HG03520 (cell line): ENCODE results near the gene BDKRB2.

ENCODE experiments used
- ATAC-seq: cut with Tn5 transposase; IDR thresholded peaks from one replicate; pipeline ENCODE4 v1.9.1; 2021; ENCODE audit warnings: mild to moderate bottlenecking, moderate library complexity; ENCODE audit not compliant: unreplicated experiment

BDKRB2 gene

GRCh38 chr14:96204151-96205058, at the start of gene BDKRB2:
TSS of gene BDKRB2 (plus strand) at chr14:96204839. CDS start at chr14:96237108, 32,269 bp downstream.
- no peak for ATAC-seq

- ATAC-seq: no peak
Measured at GRCh38 chr14:96154900-96155299, 49.7 kb upstream of the BDKRB2 start.

- no peak for ATAC-seq
Measured at GRCh38 chr14:96156804-96157760, 47.6 kb upstream of the BDKRB2 start.

GRCh38 chr14:96158735-96159134, 45.9 kb upstream of the BDKRB2 start:
- no peak for ATAC-seq

GRCh38 chr14:96160076-96160912, 44.3 kb upstream of the BDKRB2 start:
- no peak for ATAC-seq

GRCh38 chr14:96160913-96161310, 43.7 kb upstream of the BDKRB2 start:
- ATAC-seq: no peak

- no peak for ATAC-seq
Measured at GRCh38 chr14:96161636-96162035, 43.0 kb upstream of the BDKRB2 start.

- no peak for ATAC-seq
Measured at GRCh38 chr14:96162265-96162664, 42.4 kb upstream of the BDKRB2 start.

- no peak for ATAC-seq
Measured at GRCh38 chr14:96162741-96163140, 41.9 kb upstream of the BDKRB2 start.

GRCh38 chr14:96164861-96165490, 39.7 kb upstream of the BDKRB2 start:
- ATAC-seq: no peak

GRCh38 chr14:96165493-96166436, 38.9 kb upstream of the BDKRB2 start:
- ATAC-seq: no peak

- no peak for ATAC-seq
Measured at GRCh38 chr14:96166461-96167223, 38.0 kb upstream of the BDKRB2 start.

GRCh38 chr14:96167224-96168148, 37.2 kb upstream of the BDKRB2 start:
- no peak for ATAC-seq

- no peak for ATAC-seq
Measured at GRCh38 chr14:96168581-96168980, 36.1 kb upstream of the BDKRB2 start.

GRCh38 chr14:96170961-96171592, 33.6 kb upstream of the BDKRB2 start:
- ATAC-seq: no peak

GRCh38 chr14:96173636-96174475, 30.8 kb upstream of the BDKRB2 start:
- ATAC-seq: no peak
